HepG2 (cell line): ENCODE measurements around the gene DHX58. TPM values are rescaled to one million over a fixed set of nuclear protein-coding genes. Genes with fewer than 3 reads are reported as not detected.
A peak's percentile ranks its signal among the peaks of the same experiment; 100 is the strongest.

Experiments used
- ARNT ChIP-seq: fragments of 450-650 bp; IDR thresholded peaks from 2 replicates; pipeline ENCODE4 v1.6.1; 2017
- ATF3 ChIP-seq: sonication (generic); formaldehyde crosslinking; IDR thresholded peaks from 2 replicates; pipeline ENCODE4 v1.4.0; 2020; ENCODE audit warnings: missing genetic modification reagents
- BRD4 ChIP-seq: sonication (generic); formaldehyde crosslinking; IDR thresholded peaks from 2 replicates; pipeline ENCODE4 v1.4.0; 2020; ENCODE audit warnings: missing genetic modification reagents
- CBFB ChIP-seq: sonication (generic); formaldehyde crosslinking; IDR thresholded peaks from 2 replicates; pipeline ENCODE4 v1.4.0; 2020; ENCODE audit warnings: missing genetic modification reagents
- ELF1 ChIP-seq: sonication (generic); formaldehyde crosslinking; IDR thresholded peaks from 2 replicates; pipeline ENCODE4 v1.4.0; 2020; ENCODE audit warnings: missing genetic modification reagents
- ELF4 ChIP-seq: sonication (generic); formaldehyde crosslinking; IDR thresholded peaks from 2 replicates; pipeline ENCODE4 v1.5.0; 2020; ENCODE audit warnings: missing genetic modification reagents, mild to moderate bottlenecking, moderate library complexity, borderline replicate concordance
- GABPB1 ChIP-seq: IDR thresholded peaks from 2 replicates; pipeline ENCODE4 v1.6.1; 2016; ENCODE audit warnings: mild to moderate bottlenecking, missing genetic modification reagents, moderate library complexity, missing compliant biosample characterization
- IKZF1 ChIP-seq: fragments of 450-650 bp; IDR thresholded peaks from 2 replicates; pipeline ENCODE4 v1.7.1; 2016
- KAT8 ChIP-seq: IDR thresholded peaks from 2 replicates; pipeline ENCODE4 v1.6.1; 2016; ENCODE audit warnings: missing genetic modification reagents, missing compliant biosample characterization
- LCORL ChIP-seq, 2 experiments: fragments of 450-650 bp in 1 of 2; sonication (generic) in 1 of 2; formaldehyde crosslinking in 1 of 2; IDR thresholded peaks; 2 replicates each; pipeline versions ENCODE4 v1.5.0 to v1.6.1; 2017 to 2020; ENCODE audit warnings: antibody characterized with exemption in 1 of 2, missing genetic modification reagents in 1 of 2
- MNT ChIP-seq: fragments of 450-650 bp; IDR thresholded peaks from 2 replicates; pipeline ENCODE4 v1.6.1; 2016
- NBN ChIP-seq: fragments of 450-650 bp; conservative IDR thresholded peaks from 2 replicates; pipeline ENCODE4 v1.6.1; 2017
- RNF219 ChIP-seq: sonication (generic); formaldehyde crosslinking; IDR thresholded peaks from 2 replicates; pipeline ENCODE4 v1.5.0; 2020; ENCODE audit warnings: mild to moderate bottlenecking, missing genetic modification reagents
- XBP1 ChIP-seq: sonication (generic); formaldehyde crosslinking; IDR thresholded peaks from 2 replicates; pipeline ENCODE4 v1.5.0; 2020; ENCODE audit warnings: missing genetic modification reagents
- ZC3H4 ChIP-seq: sonication (generic); formaldehyde crosslinking; IDR thresholded peaks from 2 replicates; pipeline ENCODE4 v1.4.0; 2020; ENCODE audit warnings: missing genetic modification reagents, borderline replicate concordance
- ZNF432 ChIP-seq: sonication (generic); formaldehyde crosslinking; IDR thresholded peaks from 2 replicates; pipeline ENCODE4 v1.5.0; 2020; ENCODE audit warnings: missing genetic modification reagents, mild to moderate bottlenecking, borderline replicate concordance
- ZNF563 ChIP-seq: sonication (generic); formaldehyde crosslinking; IDR thresholded peaks from 2 replicates; pipeline ENCODE4 v1.8.0; 2022; ENCODE audit warnings: mild to moderate bottlenecking, moderate library complexity, missing genetic modification reagents
- ZNF646 ChIP-seq: sonication (generic); formaldehyde crosslinking; IDR thresholded peaks from 2 replicates; pipeline ENCODE4 v1.9.0; 2021; ENCODE audit warnings: mild to moderate bottlenecking, missing genetic modification reagents
- ZNF749 ChIP-seq: sonication (generic); formaldehyde crosslinking; IDR thresholded peaks from 2 replicates; pipeline ENCODE4 v1.8.0; 2022; ENCODE audit warnings: mild to moderate bottlenecking, missing genetic modification reagents, moderate library complexity, borderline replicate concordance
- ZNF782 ChIP-seq: sonication (generic); formaldehyde crosslinking; IDR thresholded peaks from 2 replicates; pipeline ENCODE4 v1.4.0; 2020; ENCODE audit warnings: missing genetic modification reagents, mild to moderate bottlenecking, borderline replicate concordance
- ZSCAN20 ChIP-seq: sonication (generic); formaldehyde crosslinking; IDR thresholded peaks from 2 replicates; pipeline ENCODE4 v1.4.0; 2020; ENCODE audit warnings: missing genetic modification reagents, mild to moderate bottlenecking, borderline replicate concordance
- polyA plus RNA-seq, 8 experiments: library from polyadenylated mRNA; depleted of rRNA in 3 of 8; stranded (reverse) in 7 of 8; unstranded in 1 of 8; fragments of >200 nt; fragmentation: Illumina TruSeq in 4 of 8; extraction: Trizol in 4 of 8; gene quantifications; 2 replicates each; pipeline versions ENCODE4 v1.2.1 to v1.2.3, GENCODE V29; 2011 to 2016; ENCODE audit warnings: low read depth in 4 of 8, missing spikeins in 1 of 8, mixed read lengths in 1 of 8; ENCODE audit not compliant: insufficient read depth in 1 of 8
- total RNA-seq, 5 experiments: library from RNA; depleted of rRNA; stranded (reverse); fragments of >200 nt; fragmentation: Illumina TruSeq; extraction: Trizol; gene quantifications; 2 replicates each; pipeline ENCODE4 v1.2.3, GENCODE V29; 2016; ENCODE audit warnings: low read depth in 1 of 5

Gene DHX58
- total and polyA plus RNA-seq, 2 of the 13 experiments (the other 11 are each of a cell fraction or from before 2014, with no cell fraction given) = 6.7 to 7.8 TPM

GRCh38 chr17:42131232-42131631, 18.7 kb upstream of the DHX58 start (continued):
- no peak for TF ChIP-seq ZNF646 (CRISPR knock-in tag)
- peak; percentile 42; the same call in 1 of the 2 replicates for TF ChIP-seq ARNT
- TF ChIP-seq ZNF432 (CRISPR knock-in tag) = no peak
- TF ChIP-seq ATF3 (CRISPR knock-in tag) = no peak
- TF ChIP-seq ZNF563 = no peak
- no peak for TF ChIP-seq ELF4 (CRISPR knock-in tag)
- no peak for TF ChIP-seq KAT8 (CRISPR knock-in tag)
- TF ChIP-seq CBFB (CRISPR knock-in tag) = no peak
- no peak for TF ChIP-seq RNF219 (CRISPR knock-in tag)
- 0 out of 2 replicates have a peak, but pooled peaks have one; percentile 65 for TF ChIP-seq IKZF1
- TF ChIP-seq ZC3H4 (CRISPR knock-in tag) = no peak
- TF ChIP-seq NBN = peak; percentile 92; the same call in 1 of the 2 replicates
- no peak for TF ChIP-seq ZNF782 (CRISPR knock-in tag)
- no peak for TF ChIP-seq ZNF749
- TF ChIP-seq MNT = peak; percentile 32; the same call in 1 of the 2 replicates
- no peak for TF ChIP-seq ZSCAN20 (CRISPR knock-in tag)
- no peak for TF ChIP-seq XBP1 (CRISPR knock-in tag)
- TF ChIP-seq GABPB1 (CRISPR knock-in tag) = no peak
- TF ChIP-seq LCORL (IDR thresholded peaks at IDR 0.05) = peak; percentile 45; the same call in 1 of the 2 replicates
- TF ChIP-seq LCORL (CRISPR knock-in tag; IDR thresholded peaks at IDR 0.05) = no peak
- TF ChIP-seq BRD4 = no peak
- TF ChIP-seq ELF1 (CRISPR knock-in tag) = no peak
